ENCODE data around the gene RASA3. TPM values are rescaled to one million over a fixed set of nuclear protein-coding genes. Genes with fewer than 3 reads are reported as not detected.

Gene RASA3
- polyA plus RNA-seq, 3 donors, result 9.0 to 32.6 (median 16.6) TPM

GRCh38 chr13:114077933-114078325, 54.5 kb downstream of the RASA3 start:
- peaks cover 0 to 2% (median 0%) of the 10 kb centered on the region in 3 donors for H3K27me3 Mint-ChIP-seq (ENCODE audit: low read depth in 3 of 3)
- no peak for DNase-seq

GRCh38 chr13:114077099-114077932, 55.1 kb downstream of the RASA3 start:
- Histone ChIP-seq H3K4me1 (ENCODE audit: control insufficient read depth in 1 of 2, insufficient read depth in 2 of 2, low read length in 2 of 2) (no peaks in the 10 kb centered on the region), H3K4me3 (replicated peaks in 1 of 3; ENCODE audit: low read depth in 2 of 3, low read length in 3 of 3) (no peak overlapping the region), H2AFZ (ENCODE audit: insufficient read depth, low read depth, low read length, poor library complexity, severe bottlenecking) (no peak overlapping the region), H3K36me3 (replicated peaks in 1 of 2; ENCODE audit: control insufficient read depth in 1 of 2, insufficient read depth in 2 of 2, low read length in 2 of 2) (peaks cover 11 to 56% of the 10 kb centered on the region in 2 donors), H3K27ac (ENCODE audit: low read depth in 1 of 2, low read length in 2 of 2) (no peak overlapping the region), H4K20me1 (ENCODE audit: insufficient read depth, low read length) (peaks cover 80% of the 10 kb centered on the region), H3K79me2 (ENCODE audit: insufficient read depth, low read length) (peaks cover 86% of the 10 kb centered on the region), H3K4me2 (replicated peaks; ENCODE audit: extremely low read depth, low read length, poor library complexity, severe bottlenecking) (no peak overlapping the region), H3K9me3 (replicated peaks in 1 of 2; ENCODE audit: control insufficient read depth in 1 of 2, insufficient read depth in 1 of 2, low read length in 2 of 2) (no peaks in the 10 kb centered on the region), H3K9ac (ENCODE audit: insufficient read depth, low read length, poor library complexity, severe bottlenecking) (no peak overlapping the region), H3K27me3 (ENCODE audit: control insufficient read depth in 2 of 2, insufficient read depth in 2 of 2, low read length in 2 of 2) (no peaks in the 10 kb centered on the region)
- Mint-ChIP-seq H3K27ac (peak overlapping the region in 2 of 7 donors; percentile 58 to 75), H3K27me3 (ENCODE audit: low read depth in 3 of 3) (peaks cover 0 to 2% (median 0%) of the 10 kb centered on the region in 3 donors), H3K9me3 (peaks cover 0 to 5% (median 0%) of the 10 kb centered on the region in 7 donors), H3K4me1 (peaks cover 7% of the 10 kb centered on the region), H3K4me3 (no peak overlapping the region), H3K36me3 (peaks cover 46 to 49% of the 10 kb centered on the region in 2 donors)
- WGBS (ENCODE audit: insufficient coverage), result 94% methylated on average over 29 of the region's 34 CpGs
- DNase-seq, result no peak
- intact Hi-C loops (cut with micrococcal nuclease), result no loop called here
- TF ChIP-seq CTCF (IDR thresholded peaks at IDR 0.05), result no peak

More at GRCh38 chr13:114077933-114078325, 54.5 kb downstream of the RASA3 start:
- no peak for TF ChIP-seq CTCF (IDR thresholded peaks at IDR 0.05)
- H3K9me3 ChIP-seq (replicated peaks in 1 of 2; ENCODE audit: control insufficient read depth in 1 of 2, insufficient read depth in 1 of 2, low read length in 2 of 2), result no peaks in the 10 kb centered on the region
- no peaks in the 10 kb centered on the region for H3K4me1 ChIP-seq (ENCODE audit: control insufficient read depth in 1 of 2, insufficient read depth in 2 of 2, low read length in 2 of 2)
- peaks cover 11 to 50% of the 10 kb centered on the region in 2 donors for H3K36me3 ChIP-seq (replicated peaks in 1 of 2; ENCODE audit: control insufficient read depth in 1 of 2, insufficient read depth in 2 of 2, low read length in 2 of 2)
- peaks cover 92% of the 10 kb centered on the region for H3K79me2 ChIP-seq (ENCODE audit: insufficient read depth, low read length)
- no peak overlapping the region for H2AFZ ChIP-seq (ENCODE audit: insufficient read depth, low read depth, low read length, poor library complexity, severe bottlenecking)
- Mint-ChIP-seq H3K27ac (peak overlapping the region in 1 of 7 donors; percentile 58), H3K4me3 (no peak overlapping the region), H3K4me1 (peaks cover 7% of the 10 kb centered on the region), H3K9me3 (peaks cover 0 to 7% (median 0%) of the 10 kb centered on the region in 7 donors), H3K36me3 (peaks cover 40 to 43% of the 10 kb centered on the region in 2 donors)
- no peak overlapping the region for H3K27ac ChIP-seq (ENCODE audit: low read depth in 1 of 2, low read length in 2 of 2)
- no peak overlapping the region for H3K4me2 ChIP-seq (replicated peaks; ENCODE audit: extremely low read depth, low read length, poor library complexity, severe bottlenecking)
- H4K20me1 ChIP-seq (ENCODE audit: insufficient read depth, low read length), result peaks cover 86% of the 10 kb centered on the region
- no peak overlapping the region for H3K4me3 ChIP-seq (replicated peaks in 1 of 3; ENCODE audit: low read depth in 2 of 3, low read length in 3 of 3)
- H3K27me3 ChIP-seq (ENCODE audit: control insufficient read depth in 2 of 2, insufficient read depth in 2 of 2, low read length in 2 of 2), result no peaks in the 10 kb centered on the region
- 93% methylated on average over 11 of the region's 13 CpGs for WGBS (ENCODE audit: insufficient coverage)
- intact Hi-C loops (cut with micrococcal nuclease), result no loop called here
- H3K9ac ChIP-seq (ENCODE audit: insufficient read depth, low read length, poor library complexity, severe bottlenecking), result no peak overlapping the region
